Tibial nerve (tissue), 4 donors: ENCODE data around the gene LAMB4.

Source experiments
- CTCF ChIP-seq, 5 experiments: fragments of 200-600 bp in 3 of 5; fragments of 450-650 bp in 2 of 5; sonication (generic) in 3 of 5; IDR thresholded peaks; one replicate each; pipeline ENCODE4 v1.5.1; 2016 to 2019; ENCODE audit warnings: antibody characterized with exemption in 5 of 5, mild to moderate bottlenecking in 3 of 5, moderate library complexity in 2 of 5
- EP300 ChIP-seq, 2 donors: sonication (generic); formaldehyde crosslinking; IDR thresholded peaks; one replicate each; pipeline ENCODE4 v1.6.1; 2017; ENCODE audit warnings: antibody characterized with exemption in 2 of 2, mild to moderate bottlenecking in 1 of 2
- POLR2A ChIP-seq, 2 donors: fragments of 450-650 bp; IDR thresholded peaks; one replicate each; pipeline ENCODE4 v1.6.1; 2017; ENCODE audit warnings: antibody characterized with exemption in 2 of 2, mild to moderate bottlenecking in 2 of 2, moderate library complexity in 2 of 2

- TF ChIP-seq CTCF (IDR thresholded peaks at IDR 0.05): no peak
- TF ChIP-seq POLR2A (IDR thresholded peaks at IDR 0.05): no peak
- TF ChIP-seq EP300 (IDR thresholded peaks at IDR 0.05): no peak
Observed at GRCh38 chr7:108003599-108003935, 126.6 kb downstream of the LAMB4 start.
